Activated CD8-positive, alpha-beta memory T cell treated with anti-CD3 and anti-CD28 coated beads, Interleukin-2, amount 50 U/mL, for 4 hours (primary cell): ENCODE data around the gene GJB3.

ENCODE experiments used
- DNase-seq: peaks from one replicate; pipeline ENCODE4 v3.0.0-alpha.2; 2020

The GJB3 gene

DNA sequence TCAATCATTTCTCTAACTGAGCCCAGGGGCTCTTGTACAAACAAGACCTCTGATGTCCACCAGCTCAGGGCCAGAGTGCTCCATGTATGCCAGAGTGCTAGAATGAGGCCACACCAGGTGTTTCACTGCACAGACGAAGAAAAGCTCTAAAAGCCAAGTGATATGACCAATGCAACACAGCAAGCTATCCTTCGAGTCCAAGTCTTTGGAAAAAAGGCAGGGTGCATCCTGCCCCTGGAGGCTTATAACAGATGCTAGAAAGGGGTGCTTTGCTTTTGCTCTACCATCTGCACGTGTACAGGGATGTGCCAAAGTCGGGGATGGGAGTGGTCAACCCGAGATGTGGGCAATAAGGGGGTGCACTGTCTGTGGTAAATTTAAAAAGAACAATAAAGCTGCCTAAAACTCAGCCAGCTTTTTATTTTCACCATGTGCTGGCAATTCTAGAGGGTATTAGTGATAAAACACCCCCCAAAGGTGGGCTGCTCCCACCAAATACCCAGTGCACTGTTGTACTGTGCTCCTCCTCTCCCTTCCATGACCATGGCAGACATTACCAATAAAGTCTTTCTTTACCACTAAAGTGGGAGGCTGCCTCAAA, 46.4 kb downstream of the GJB3 start:
- DNase-seq = no peak

DNA sequence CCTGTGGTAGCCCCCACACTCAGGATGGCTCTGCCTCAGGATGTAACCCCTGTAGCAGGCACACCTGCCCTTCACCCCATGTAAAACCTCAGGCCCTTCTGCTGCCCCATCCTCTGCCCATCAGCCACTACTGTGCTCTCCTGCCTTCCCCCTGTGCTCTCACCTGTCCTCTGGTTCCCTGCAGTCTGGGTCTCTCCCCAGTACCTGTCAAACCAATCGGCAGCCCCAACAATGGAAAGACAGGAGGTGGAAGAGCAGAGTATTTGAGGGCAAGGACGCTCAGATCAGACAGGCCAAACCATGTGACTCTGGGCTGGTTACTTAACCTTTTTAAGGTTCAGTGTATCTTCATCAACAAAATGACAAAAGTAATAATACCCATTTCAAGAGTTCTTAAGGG, 47.6 kb downstream of the GJB3 start:
- DNase-seq = no peak

DNA sequence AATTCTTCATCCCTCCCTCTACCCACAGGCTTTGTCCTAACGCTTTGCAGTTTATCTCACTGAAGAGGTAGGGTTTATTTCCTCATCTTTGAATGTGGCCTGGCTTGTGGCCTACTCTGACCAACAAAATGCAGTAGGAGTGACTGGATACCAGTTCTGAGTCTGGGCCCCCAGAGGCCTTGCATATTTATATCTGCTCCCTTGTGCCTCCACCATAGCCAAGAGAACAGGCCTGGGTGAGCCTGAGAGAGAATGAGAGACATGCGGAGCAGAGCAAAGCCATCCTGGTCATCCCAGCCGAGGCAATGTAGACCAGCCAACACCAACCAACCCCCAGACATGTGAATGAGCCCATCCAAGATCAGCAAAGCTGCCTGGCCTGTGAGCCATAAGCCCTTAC, 48.2 kb downstream of the GJB3 start:
- no peak for DNase-seq

DNA sequence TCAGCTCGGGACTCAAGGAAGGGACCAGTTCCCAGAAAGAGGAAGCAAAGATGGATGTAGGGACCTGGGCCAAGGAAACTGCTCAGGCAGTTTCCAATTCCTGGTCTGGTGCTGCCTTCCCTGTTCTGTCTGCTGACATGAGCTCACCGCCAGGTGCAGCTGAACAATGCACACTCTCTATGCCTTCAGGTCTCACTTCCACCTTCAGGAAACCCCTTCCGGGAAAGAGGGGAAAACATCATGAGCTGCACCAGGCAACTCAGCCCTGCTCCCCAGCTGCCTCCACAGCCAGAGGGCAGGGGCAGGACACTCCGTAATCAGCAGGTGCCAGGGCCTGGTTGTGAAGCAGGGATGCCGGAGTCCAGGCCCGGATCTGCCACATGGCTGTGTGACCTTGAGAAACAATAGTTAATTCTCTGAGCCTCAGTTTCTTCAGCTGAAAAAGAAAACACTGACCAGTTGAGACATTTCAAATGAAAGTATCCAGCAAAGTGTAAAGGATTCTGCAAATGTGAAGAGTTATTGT, 50.8 kb downstream of the GJB3 start:
- no peak for DNase-seq

DNA sequence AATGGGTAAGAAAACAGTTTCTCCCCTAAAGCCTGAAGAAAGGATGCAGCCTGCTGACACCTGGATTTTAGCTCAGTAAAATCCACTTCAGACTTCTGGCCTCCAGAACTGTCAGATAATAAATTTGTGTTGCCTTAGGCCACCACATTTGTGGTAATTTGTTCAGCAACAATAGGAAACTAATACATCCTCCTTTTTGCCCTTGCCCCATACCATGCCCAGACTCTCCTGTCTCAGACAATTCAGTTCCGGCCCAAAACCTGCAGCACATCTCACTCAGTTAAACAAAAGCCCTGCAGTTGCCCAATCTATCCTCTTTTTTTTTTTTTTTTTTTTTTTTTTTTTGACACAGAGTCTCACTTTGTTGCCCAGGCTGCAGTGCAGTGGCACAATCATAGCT, 52.7 kb downstream of the GJB3 start:
- no peak for DNase-seq
